Retina (tissue), 1 donor: Measurements from ENCODE around the gene HOMEZ.
"Not testable (repeated sequence)": the region's sequence is repeated elsewhere in the genome, so short reads cannot be mapped to it uniquely, and the experiment has no call there.

Experiments
- DNase-seq: peaks from one replicate; pipeline ENCODE4 v3.0.0-alpha.2; 2016

Gene HOMEZ

GRCh38 chr14:23277928-23278327 lies 8.0 kb downstream of the HOMEZ start:
- DNase-seq: not testable (repeated sequence)

DNA sequence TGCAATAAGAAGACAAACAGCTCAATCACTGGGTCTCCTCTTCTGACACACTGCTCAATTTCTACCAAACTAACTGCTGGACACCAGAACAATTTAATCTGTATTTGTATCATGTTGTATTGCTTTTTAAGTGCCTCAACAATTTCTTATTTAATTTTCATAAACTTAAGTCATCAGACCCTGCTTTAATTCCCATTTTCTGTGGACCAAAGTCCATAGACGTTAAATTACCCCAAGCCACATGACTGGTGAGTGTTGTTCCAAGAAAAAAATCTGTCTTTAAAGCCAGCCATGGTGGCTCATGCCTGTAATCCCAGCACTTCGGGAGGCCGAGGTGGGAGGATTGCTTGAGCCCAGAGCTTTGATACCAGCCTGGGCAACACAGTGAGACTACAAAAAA lies 8.7 kb downstream of the HOMEZ start:
- no peak for DNase-seq

- DNase-seq: no peak
These were observed 10.5 kb downstream of the HOMEZ start for GRCh38 chr14:23275412-23275811.

GRCh38 chr14:23269193-23269592 lies 16.7 kb downstream of the HOMEZ start:
- no peak for DNase-seq

GRCh38 chr14:23260849-23261248 lies 25.1 kb downstream of the HOMEZ start:
- not testable (repeated sequence) for DNase-seq

GRCh38 chr14:23259426-23259825 lies 26.5 kb downstream of the HOMEZ start:
- no peak for DNase-seq

- DNase-seq: no peak
These were observed 27.7 kb downstream of the HOMEZ start for GRCh38 chr14:23258256-23258655.

DNA sequence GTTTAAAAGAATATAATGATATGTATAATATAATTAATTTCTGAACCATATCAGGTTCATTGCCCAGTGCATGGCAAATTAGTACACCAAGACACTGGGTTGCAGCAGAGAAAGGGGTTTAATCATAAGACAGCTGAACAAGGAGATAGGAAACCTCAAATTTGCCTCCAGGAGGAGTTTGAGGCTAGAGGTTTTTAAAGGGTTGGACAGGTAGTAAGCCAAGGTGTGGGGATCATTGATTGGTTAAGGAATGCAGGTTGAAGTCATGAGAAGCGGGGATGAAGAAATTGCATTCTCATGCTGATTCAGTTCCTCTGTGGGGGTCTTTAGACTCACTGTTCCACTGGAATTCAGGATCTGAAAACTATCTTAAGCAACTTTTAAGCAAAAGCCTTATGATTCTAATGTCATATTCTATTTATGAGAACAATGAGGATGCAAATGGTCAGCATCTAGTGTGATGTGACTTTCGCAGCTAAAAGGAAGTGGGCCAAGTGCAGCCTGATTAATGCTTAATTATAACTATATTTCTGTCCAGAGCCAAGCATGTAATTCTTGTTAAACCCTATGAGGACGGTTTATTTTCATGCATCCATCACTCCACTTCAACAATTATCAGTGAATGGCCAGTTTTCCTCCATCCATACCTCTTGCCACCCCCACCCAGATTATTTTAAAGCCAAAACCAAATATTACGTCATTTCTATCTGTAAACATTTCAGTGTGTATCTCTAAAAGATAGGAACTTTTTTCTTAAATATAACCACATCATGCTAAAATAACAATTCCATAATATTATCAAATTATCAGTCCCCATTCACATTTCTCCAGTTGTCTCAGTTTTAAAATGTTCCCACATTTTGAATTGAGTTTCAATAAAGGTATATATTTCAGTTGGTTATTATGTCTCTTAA lies 33.3 kb downstream of the HOMEZ start:
- DNase-seq: no peak

DNA sequence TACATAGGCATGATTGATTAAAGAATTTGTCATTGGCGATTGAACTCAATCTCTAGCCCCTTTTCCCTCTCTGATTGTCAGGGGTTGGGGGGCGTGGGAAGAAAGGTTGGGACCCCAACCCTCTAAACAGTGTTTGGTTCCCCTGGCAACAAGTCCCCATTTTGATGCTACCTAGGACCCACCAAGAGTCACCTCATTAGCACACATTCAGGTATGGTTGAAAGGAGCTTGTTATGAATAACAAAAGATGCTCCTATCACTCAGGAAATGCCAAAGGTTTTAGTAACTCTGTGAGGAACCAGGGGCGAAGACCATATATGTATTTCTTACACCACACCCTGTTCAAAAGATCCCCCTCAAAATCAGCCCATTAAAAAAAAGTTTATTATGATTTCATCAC lies 33.9 kb downstream of the HOMEZ start:
- DNase-seq: no peak

DNA sequence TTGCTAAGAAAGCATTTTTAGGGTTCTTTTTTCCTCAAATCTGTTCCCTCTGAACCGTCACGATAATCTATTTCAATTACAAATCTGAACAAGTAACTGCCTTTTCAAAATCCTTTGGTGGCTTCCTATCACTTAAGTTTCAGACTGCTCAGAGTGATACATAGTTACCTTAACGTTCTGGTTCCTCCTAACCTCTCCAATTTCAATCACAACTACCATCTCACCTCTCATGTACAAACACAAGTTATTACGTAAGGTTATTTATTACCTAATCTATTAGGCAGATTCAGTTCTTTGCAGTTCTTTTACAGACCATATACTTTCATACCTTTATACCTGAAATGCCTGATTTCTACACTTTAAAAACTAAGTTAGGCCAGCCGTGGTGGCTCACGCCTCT lies 36.1 kb downstream of the HOMEZ start:
- no peak for DNase-seq

DNA sequence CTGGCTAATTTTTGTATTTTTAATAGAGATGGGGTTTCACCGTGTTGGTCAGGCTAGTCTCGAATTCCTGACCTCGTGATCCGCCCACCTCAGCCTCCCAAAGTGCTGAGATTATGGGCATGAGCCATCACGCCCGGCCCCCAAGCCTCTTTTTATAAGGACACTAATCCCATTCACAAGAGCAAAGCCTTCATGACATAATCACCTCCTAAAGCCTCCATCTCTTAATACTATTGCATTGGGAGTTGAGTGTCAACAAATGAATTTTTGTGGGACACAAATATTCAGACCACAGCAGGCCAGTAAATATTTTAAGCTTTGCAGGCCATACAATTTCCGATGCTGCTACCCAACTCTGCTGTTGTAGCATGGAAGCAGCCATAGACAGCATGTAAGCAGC lies 37.3 kb downstream of the HOMEZ start:
- no peak for DNase-seq

GRCh38 chr14:23245282-23245681 lies 40.6 kb downstream of the HOMEZ start:
- DNase-seq: no peak

DNA sequence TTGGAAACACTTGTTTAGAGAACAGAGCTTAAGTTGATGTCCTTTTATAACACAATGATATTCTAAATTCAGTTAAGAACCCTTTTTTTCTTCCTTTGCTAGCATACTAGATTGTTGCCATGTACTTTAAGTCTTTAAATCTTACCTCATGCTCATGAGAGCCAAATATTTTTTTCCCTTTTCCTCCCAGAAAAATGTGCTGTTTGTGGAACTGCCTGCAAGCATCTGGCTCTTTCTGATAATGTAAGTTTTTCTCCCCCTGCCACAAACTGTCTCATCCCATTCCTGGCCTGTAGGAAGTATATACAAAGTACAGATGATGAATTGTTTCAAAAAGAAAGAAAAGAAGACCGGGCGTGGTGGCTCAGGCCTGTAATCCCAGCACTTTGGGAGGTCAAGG lies 42.9 kb downstream of the HOMEZ start:
- no peak for DNase-seq

DNA sequence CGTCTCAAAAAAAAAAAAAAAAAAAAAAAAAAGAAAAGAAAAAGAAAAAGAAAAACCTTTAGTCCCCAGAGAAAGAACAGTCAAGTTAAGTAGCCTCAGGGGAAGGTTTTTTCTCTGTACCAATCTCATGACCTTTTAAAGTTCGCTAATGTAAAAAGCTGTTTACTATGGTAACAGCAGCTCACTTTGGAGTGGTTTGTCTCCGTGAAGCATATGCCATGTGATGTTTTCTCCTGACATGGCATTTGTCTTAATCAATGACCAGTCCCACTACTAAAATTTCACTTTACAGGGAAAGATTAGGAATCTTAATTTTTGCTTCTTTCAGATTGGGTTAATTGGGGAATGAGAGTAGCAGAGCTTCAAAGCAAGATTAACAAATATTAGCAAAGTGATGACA lies 43.9 kb downstream of the HOMEZ start:
- DNase-seq: no peak

GRCh38 chr14:23241061-23241715 lies 44.7 kb downstream of the HOMEZ start:
- not testable (repeated sequence) for DNase-seq

GRCh38 chr14:23240661-23241060 lies 45.3 kb downstream of the HOMEZ start:
- DNase-seq: no peak

- peak; percentile 91 for DNase-seq
These were observed 47.9 kb downstream of the HOMEZ start, which contains the start of gene RNF212B for GRCh38 chr14:23237772-23238594. TSS of gene RNF212B (plus strand) at chr14:23237936. CDS start at chr14:23240346, 2,410 bp downstream.

DNA sequence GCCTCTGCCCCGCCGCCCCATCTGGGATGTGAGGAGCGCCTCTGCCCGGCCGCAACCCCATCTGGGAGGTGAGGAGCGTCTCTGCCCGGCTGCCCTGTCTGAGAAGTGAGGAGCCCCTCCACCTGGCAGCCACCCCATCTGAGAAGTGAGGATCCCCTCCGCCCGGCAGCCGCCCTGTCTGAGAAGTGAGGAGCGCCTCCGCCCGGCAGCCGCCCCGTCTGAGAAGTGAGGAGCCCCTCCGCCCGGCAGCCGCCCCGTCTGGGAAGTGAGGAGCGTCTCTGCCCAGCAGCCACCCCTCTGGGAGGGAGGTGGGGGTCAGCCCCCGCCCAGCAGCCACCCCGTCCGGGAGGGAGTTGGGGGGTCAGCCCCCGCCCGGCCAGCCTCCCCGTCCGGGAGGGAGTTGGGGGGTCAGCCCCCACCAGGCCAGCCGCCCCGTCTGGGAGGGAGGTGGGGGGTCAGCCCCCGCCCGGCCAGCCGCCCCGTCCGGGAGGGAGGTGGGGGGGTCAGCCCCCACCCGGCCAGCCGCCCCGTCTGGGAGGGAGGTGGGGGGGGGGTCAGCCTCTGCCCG lies 53.6 kb downstream of the HOMEZ start:
- DNase-seq: not testable (repeated sequence)

DNA sequence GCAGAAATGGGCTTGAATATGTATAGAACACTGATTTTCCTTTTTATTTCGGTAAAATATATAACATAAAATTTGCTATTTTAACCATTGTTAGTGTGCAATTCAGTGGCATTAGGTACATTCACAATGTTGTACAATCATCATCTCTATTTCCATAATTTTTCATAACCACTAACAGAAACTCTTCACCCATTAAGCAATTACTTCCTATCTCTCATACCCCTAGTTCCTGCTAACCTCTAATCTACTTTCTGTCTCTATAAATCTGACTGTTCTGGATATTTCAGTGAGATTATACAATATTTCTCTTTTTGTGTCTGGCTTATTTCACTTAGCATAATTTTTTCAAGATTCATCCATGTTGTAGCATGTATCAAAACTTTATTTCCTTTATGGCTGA lies 57.1 kb downstream of the HOMEZ start:
- DNase-seq: no peak

- no peak for DNase-seq
These were observed 58.4 kb downstream of the HOMEZ start for GRCh38 chr14:23227566-23227965.

- not testable (repeated sequence) for DNase-seq
These were observed 61.0 kb downstream of the HOMEZ start for GRCh38 chr14:23224958-23225357.
